Progenitor cell of endocrine pancreas (in vitro differentiated cells): Measurements from ENCODE around the gene WDFY1. TPM values are rescaled to one million over a fixed set of nuclear protein-coding genes. Genes with fewer than 3 reads are reported as not detected.

ENCODE experiments used
- DNase-seq: peaks from one replicate; pipeline ENCODE4 v3.0.0; 2021; ENCODE audit warnings: low spot score; ENCODE audit not compliant: unreplicated experiment
- H3K27ac Mint-ChIP-seq: 2 replicates; pipeline ENCODE4 v1.8.0; 2021; ENCODE audit warnings: mild to moderate bottlenecking, moderate library complexity, mixed read lengths
- H3K27me3 Mint-ChIP-seq: 2 replicates; pipeline ENCODE4 v1.8.0; 2021; ENCODE audit warnings: mixed read lengths
- H3K36me3 Mint-ChIP-seq: 2 replicates; pipeline ENCODE4 v1.8.0; 2022; ENCODE audit warnings: mixed read lengths; ENCODE audit not compliant: insufficient read depth
- H3K4me1 Mint-ChIP-seq: 2 replicates; pipeline ENCODE4 v1.8.0; 2021; ENCODE audit warnings: low read depth, mixed read lengths
- H3K4me3 Mint-ChIP-seq: 2 replicates; pipeline ENCODE4 v1.8.0; 2021; ENCODE audit warnings: low read depth, mild to moderate bottlenecking, moderate library complexity, mixed read lengths
- H3K9me3 Mint-ChIP-seq: 2 replicates; pipeline ENCODE4 v1.8.0; 2021; ENCODE audit warnings: low read depth, mixed read lengths
- CTCF ChIP-seq: fragments of 200-600 bp; sonication (generic); IDR thresholded peaks from one replicate; pipeline ENCODE4 v1.5.0; 2021; ENCODE audit warnings: antibody characterized with exemption, mild to moderate bottlenecking; ENCODE audit not compliant: unreplicated experiment
- total RNA-seq: library from RNA; stranded (reverse); gene quantifications from 2 replicates; pipeline ENCODE4 v1.2.1, GENCODE V29; 2021

WDFY1 gene
- total RNA-seq, 1 donor from 2014 or later, result 52.3 TPM

GRCh38 chr2:223989856-223990232 is 44.7 kb upstream of the WDFY1 start:
- no peak for TF ChIP-seq CTCF
- no peaks in the 10 kb centered on the region for H3K9me3 Mint-ChIP-seq
- no peak overlapping the region for H3K4me3 Mint-ChIP-seq
- peaks cover 4% of the 10 kb centered on the region for H3K4me1 Mint-ChIP-seq
- no peak for DNase-seq
- no peaks in the 10 kb centered on the region for H3K36me3 Mint-ChIP-seq
- no peaks in the 10 kb centered on the region for H3K27me3 Mint-ChIP-seq
- H3K27ac Mint-ChIP-seq, result no peak overlapping the region

GRCh38 chr2:223989206-223989855 is 44.2 kb upstream of the WDFY1 start:
- H3K27ac Mint-ChIP-seq, result no peak overlapping the region
- no peak overlapping the region for H3K4me3 Mint-ChIP-seq
- no peaks in the 10 kb centered on the region for H3K9me3 Mint-ChIP-seq
- DNase-seq, result no peak
- no peaks in the 10 kb centered on the region for H3K27me3 Mint-ChIP-seq
- TF ChIP-seq CTCF, result peak; percentile 29
- H3K4me1 Mint-ChIP-seq, result peaks cover 4% of the 10 kb centered on the region
- peaks cover 1% of the 10 kb centered on the region for H3K36me3 Mint-ChIP-seq

GRCh38 chr2:223981241-223981640 is 36.1 kb upstream of the WDFY1 start:
- Mint-ChIP-seq H3K9me3 (no peaks in the 10 kb centered on the region), H3K4me1 (no peaks in the 10 kb centered on the region), H3K36me3 (peaks cover 1% of the 10 kb centered on the region), H3K27ac (no peak overlapping the region), H3K27me3 (no peaks in the 10 kb centered on the region), H3K4me3 (no peak overlapping the region)
- no peak for DNase-seq
- no peak for TF ChIP-seq CTCF

GRCh38 chr2:223980803-223981202 is 35.7 kb upstream of the WDFY1 start:
- peaks cover 1% of the 10 kb centered on the region for H3K36me3 Mint-ChIP-seq
- no peak for DNase-seq
- H3K27me3 Mint-ChIP-seq, result no peaks in the 10 kb centered on the region
- no peak overlapping the region for H3K27ac Mint-ChIP-seq
- no peak for TF ChIP-seq CTCF
- H3K4me1 Mint-ChIP-seq, result no peaks in the 10 kb centered on the region
- H3K4me3 Mint-ChIP-seq, result no peak overlapping the region
- no peaks in the 10 kb centered on the region for H3K9me3 Mint-ChIP-seq

GRCh38 chr2:223980397-223980735 is 35.2 kb upstream of the WDFY1 start:
- Mint-ChIP-seq H3K27me3 (no peaks in the 10 kb centered on the region), H3K4me1 (no peaks in the 10 kb centered on the region), H3K36me3 (peaks cover 1% of the 10 kb centered on the region), H3K4me3 (no peak overlapping the region), H3K9me3 (no peaks in the 10 kb centered on the region), H3K27ac (no peak overlapping the region)
- no peak for TF ChIP-seq CTCF
- no peak for DNase-seq
